Hematopoietic multipotent progenitor cell treated with erythropoietin and hydrocortisone succinate and interleukin-3 and kit ligand, for 15 days (in vitro differentiated cells): ENCODE measurements around the gene TMEM141.
"Not testable (repeated sequence)": the region's sequence is repeated elsewhere in the genome, so short reads cannot be mapped to it uniquely, and the experiment has no call there.

Source experiments
- DNase-seq: peaks from one replicate; pipeline ENCODE4 v3.0.0-alpha.2; 2015; ENCODE audit warnings: low spot score

The TMEM141 gene

GRCh38 chr9:136833381-136834048, 42.4 kb downstream of the TMEM141 start:
- not testable (repeated sequence) for DNase-seq

GRCh38 chr9:136835162-136835931, 44.2 kb downstream of the TMEM141 start:
- no peak for DNase-seq

- DNase-seq = no peak
These were observed 45.1 kb downstream of the TMEM141 start for GRCh38 chr9:136835932-136836904.

GRCh38 chr9:136837146-136837855, 46.2 kb downstream of the TMEM141 start:
- DNase-seq = no peak

- not testable (repeated sequence) for DNase-seq
These were observed 46.7 kb downstream of the TMEM141 start for GRCh38 chr9:136837856-136838277.

- DNase-seq = no peak
These were observed 47.4 kb downstream of the TMEM141 start for GRCh38 chr9:136838314-136839228.

- no peak for DNase-seq
These were observed 48.3 kb downstream of the TMEM141 start for GRCh38 chr9:136839229-136840139.

- no peak for DNase-seq
These were observed 49.2 kb downstream of the TMEM141 start for GRCh38 chr9:136840140-136840876.

- no peak for DNase-seq
These were observed 49.9 kb downstream of the TMEM141 start for GRCh38 chr9:136840877-136841645.

- DNase-seq = not testable (repeated sequence)
These were observed 50.7 kb downstream of the TMEM141 start for GRCh38 chr9:136841646-136842379.

- peak; percentile 73 for DNase-seq
These were observed 51.3 kb downstream of the TMEM141 start, which contains the start of gene AJM1 for GRCh38 chr9:136842380-136842948. Gene AJM1, plus strand, starts transcription at chr9:136842478. Its CDS starts 1,937 bp downstream, at chr9:136844415.
